Measurements from ENCODE around the gene ZBP1.

GRCh38 chr20:57632286-57632685, 12.1 kb upstream of the ZBP1 start:
- no peak for TF ChIP-seq CTCF (IDR thresholded peaks at IDR 0.05)
- no peak for TF ChIP-seq EP300 (IDR thresholded peaks at IDR 0.05)
- no peak for TF ChIP-seq POLR2A (IDR thresholded peaks at IDR 0.05)
